GM18907 (cell line): ENCODE data around the gene AGPAT2.

ENCODE experiments used
- ATAC-seq: cut with Tn5 transposase; IDR thresholded peaks from one replicate; pipeline ENCODE4 v1.9.1; 2021; ENCODE audit warnings: mild to moderate bottlenecking, moderate library complexity; ENCODE audit not compliant: unreplicated experiment

AGPAT2 gene

DNA sequence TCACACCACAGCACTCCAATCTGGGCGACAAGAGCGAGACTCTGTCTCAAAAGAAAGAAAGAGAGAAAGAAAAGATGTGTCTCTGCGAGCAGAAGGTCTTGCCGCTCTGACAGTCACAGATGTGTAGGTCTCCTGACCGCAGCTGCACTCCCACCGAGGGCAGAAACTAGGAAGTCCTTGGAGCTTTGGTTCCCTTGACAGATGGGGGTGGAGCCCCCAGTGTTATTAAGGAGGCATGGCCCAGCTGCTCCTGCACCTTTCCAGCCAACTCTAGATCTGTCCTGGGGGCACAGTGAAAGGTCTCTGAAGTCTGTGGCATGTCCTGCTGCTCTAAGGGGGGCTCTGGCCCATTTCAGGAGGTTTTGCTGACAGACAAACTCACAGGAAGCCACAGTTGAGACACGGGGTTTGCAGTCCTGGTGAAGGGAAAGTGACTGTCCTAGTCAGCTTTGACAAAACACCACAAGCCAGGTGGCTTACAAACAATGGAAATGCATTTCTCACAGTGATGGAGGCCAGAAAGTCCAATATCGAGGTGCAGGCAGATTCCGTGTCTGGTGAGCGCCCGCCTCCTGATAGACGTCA, 16.1 kb upstream of the AGPAT2 start:
- ATAC-seq: no peak

- no peak for ATAC-seq
These were observed 14.4 kb upstream of the AGPAT2 start for GRCh38 chr9:136701668-136702053.

DNA sequence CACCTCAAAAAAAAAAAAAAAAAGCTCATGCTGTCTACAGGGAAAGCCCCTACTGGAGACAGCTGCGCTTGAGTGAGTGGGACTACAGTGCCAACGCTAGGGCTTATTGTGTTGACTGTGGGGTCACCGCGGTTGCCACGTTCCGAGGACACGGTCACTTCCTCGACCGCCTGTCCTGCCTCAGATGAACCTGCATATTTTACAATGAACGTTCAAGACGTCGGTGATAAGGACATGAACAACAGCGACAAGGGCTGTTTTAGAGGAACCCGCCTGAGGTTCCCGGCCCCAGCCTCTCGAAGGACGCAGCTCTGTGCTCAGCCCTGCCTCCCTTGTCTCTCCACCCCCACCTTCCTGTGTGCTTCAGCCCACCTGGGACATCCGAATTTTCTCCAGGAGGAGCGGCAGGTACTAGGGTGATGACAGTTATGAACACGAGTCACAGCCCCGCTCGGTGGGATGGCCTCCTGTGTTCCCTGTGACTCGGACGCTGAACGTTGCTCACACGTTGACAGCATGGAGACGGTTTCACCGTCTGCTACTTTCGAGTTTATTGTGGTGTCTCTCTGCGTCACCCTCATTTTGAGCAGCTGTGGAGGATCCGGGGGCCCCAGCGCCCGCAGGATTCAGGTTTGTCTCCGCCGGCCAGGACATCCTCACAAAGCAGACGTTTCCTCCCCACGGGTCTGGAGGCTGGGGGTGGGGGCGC, 13.9 kb upstream of the AGPAT2 start:
- peak; percentile 63 for ATAC-seq

DNA sequence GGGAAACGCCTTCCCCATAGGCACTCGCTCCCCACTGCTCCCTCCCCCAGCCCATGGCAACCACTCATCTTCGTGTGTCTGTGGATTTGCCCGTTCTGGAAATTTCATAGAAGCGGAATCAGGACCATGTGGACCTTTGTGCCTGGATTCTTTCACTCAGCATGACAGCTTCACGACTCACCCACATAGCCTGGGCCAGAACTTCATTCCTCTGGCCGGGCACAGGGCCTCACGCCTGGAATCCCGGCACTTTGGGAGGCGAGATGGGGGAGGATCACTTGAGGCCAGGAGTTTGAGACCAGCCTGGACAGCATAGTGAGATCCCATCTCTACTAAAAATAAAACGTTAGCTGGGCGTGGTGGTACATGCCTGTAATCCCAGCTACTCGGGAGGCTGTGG, 13.0 kb upstream of the AGPAT2 start:
- ATAC-seq: no peak

DNA sequence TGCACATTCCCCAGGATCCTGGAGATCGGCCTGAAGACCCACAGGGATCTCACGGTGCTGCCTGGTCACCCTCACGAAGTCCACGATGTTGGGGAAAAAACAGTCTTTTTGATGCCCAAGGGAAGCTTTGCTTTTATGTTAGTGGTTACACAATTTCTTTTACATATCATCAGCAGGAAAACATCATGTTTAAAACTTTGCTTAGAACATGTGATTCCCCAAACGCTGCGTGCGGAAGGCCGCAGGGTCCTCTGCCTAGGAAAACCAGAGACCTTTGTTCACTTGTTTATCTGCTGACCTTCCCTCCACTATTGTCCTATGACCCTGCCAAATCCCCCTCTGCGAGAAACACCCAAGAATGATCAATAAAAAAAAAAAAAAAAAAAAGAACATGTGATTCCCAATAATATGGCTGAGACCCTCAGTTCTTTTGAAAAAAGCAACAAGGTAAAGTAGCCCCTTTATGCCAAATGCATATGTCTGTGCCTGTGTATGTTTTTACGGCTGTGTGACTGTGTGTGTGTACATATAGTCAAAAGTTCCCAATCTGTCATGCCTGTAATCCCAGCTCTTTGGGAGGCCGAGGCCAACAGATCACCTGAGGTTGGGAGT, 11.5 kb upstream of the AGPAT2 start:
- no peak for ATAC-seq

GRCh38 chr9:136697821-136698526, 10.7 kb upstream of the AGPAT2 start:
- no peak for ATAC-seq

DNA sequence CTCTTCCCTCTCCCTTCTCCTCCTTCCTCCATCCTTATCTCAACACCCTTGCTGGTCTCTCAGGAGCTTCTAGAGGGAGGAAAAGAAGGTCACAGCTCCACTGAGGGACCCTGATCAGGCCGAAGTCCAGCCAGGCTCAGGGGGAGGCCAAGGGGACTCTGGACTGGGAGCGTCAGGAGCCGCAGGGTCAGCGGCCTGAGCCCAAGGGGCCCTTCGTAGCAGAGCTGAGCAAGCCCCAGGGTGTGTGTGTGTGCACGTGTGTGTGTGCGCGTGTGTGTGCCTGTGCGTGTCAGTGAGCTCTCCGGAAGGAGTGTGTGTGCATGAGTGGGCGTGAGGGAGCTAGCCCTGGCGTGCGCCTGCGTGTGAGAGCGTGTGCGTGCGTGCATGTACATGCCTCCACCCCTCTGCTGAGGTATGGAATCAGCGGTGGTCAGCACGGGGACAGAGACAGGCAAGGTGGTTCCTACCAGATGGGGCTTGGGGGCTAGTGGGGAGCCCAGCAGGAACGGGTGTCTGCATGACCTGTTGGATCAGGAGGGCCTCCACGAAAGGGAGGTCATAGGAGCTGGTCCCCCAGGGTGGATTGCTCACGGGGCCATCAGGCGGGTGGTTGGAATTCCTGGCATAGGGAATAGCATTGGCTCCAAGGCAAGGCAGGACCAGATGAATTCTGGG, 10.0 kb upstream of the AGPAT2 start:
- no peak for ATAC-seq

- no peak for ATAC-seq
These were observed 9.2 kb upstream of the AGPAT2 start for GRCh38 chr9:136696502-136696901.

DNA sequence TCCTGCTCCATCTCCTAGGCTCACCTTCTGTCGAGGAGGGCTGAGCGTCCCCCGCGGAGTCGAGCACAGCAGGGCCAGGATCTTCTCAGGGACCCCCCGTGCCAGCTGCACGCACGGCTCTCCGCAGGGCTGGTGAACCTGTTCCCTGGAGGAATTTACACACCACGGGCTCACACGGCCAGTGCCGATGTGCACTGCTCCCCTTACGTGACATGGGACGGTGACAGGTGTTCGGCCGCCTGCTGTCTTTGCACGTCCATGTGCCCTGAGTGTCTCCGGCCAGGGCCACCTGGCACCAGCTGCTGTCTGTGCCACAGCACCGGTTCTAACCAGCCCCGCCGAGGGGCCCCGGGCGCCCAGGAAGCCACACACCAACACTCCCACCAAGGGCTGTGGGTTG, 8.7 kb upstream of the AGPAT2 start:
- no peak for ATAC-seq

GRCh38 chr9:136695435-136695895, 8.2 kb upstream of the AGPAT2 start:
- ATAC-seq: no peak

DNA sequence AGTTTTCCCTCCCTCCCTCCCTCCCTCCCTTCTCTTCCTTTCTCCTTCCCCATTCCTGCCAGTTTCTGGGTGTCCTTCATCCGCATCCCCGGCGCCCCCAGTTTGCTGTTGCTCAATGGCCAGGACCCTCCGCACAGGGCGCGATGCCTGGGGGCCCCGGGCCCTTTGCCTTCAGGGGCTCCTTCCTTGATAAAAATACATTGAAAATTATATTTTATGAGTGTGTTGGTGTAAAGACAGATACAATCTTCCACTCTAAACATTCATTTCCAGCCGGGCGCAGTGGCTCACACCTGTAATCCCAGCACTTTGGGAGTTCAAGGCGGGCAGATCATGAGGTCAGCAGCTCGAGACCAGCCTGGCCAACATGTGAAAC, 7.6 kb upstream of the AGPAT2 start:
- no peak for ATAC-seq

DNA sequence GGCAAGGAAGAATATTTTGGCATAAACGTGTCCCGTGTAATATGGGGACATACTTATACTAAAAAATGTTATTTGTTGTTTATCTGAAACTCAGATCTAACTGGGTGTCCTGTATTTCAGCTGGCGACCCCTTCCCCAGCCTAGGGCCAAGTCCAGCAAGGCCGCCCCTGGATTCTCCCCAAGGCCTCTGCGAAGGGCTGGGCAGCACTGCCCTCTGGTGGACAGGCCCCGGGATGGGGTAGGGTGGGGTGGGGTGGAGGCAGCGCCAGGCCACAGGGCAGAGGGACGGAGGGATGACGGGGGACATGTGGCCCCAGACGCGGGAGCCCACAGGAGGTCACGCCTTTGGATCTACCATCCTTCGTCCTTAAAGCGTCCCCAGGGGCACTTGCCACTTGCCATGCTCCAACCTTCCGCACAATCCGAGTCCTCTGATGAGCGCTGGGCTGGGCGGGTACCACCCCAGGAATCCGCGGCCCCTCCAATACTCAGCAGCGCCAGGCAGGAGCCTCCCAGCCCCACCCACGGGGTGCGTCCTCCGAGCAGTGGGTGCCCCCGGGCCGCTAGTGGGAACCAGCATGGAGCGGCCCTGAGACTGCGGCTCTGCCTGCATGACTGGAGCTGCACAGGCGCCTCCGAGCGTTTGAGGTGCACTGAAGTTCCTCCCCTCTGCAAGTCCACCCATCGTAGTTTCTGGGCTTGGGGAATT, 7.1 kb upstream of the AGPAT2 start:
- ATAC-seq: no peak

DNA sequence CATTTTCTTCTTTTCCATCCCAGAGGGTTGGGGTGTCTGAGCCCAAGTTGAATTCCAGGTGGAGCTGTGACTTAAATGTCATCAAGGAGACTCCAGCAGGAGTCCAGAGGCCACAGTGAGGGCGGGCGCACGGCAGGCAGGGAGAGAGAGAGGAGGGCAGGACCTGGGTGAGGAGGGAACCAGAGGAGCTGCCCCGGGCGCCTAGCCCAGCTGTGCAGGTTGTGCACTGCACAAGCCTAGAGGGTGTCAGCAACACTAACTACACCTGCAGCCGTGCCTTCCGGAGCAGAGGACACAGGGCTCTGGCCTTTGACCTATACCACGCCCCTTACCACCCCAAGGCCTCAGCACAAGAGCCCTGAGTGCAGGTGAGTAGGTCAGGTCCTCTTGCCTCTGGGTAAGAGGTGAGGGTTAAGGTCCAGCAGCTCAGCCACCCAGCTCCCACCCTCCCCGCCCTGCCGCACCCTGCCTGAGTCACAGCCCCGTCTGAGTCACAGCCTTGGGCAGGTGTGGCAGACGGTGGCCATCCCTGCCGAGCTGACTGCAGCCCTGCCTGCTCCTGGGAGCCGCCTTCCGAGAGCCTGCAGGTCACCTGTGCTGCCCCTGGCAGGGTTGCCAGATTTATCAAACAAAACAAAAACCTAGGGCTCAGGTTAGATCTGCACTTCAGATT, 6.4 kb upstream of the AGPAT2 start:
- no peak for ATAC-seq

GRCh38 chr9:136693135-136693489, 5.9 kb upstream of the AGPAT2 start:
- no peak for ATAC-seq

DNA sequence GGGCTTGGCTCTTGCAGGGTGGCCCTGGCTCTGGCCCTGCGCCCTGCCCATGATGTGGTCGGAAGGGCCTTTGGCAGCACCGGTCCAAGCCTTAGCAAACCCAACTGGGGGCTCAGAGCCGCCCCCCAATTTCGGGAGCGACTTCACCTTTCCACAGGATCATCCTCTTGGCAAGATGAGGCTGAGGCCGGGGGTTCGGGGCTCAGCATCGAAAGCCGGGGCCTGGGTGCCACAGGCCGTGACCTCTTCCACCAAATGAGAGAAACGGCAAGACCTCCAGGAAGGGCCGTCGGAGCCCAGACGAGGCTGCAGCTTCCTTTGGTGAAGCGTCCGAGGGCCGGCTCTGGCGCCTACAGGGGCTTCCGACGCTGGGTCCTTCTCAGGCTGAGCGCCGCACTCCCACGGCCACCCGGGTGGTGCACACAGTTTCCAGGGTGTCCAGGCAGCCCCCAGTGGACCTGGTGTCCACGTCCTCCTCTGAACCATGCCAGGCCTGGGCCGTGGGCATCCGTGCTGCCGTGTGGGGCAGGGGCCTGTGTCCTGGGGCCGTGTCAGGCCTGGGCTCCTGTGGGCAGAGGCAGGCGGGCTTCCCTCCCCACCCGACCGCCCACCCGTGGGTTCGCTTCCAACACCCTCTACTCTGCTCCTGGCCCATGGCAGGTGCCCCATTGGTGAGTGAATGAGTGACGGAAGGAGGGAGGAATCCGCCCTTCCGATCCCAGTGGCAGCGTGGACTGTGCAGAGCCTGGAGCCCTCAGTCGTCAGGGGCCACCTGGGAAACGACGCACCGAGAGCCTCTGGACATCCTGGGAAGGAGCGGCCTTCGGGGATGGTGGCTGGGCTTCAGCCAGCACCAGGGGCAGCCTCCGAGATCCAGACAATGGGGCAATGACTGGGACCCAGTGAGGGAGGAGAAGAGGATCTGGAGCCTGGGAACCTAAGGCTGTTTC, 5.2 kb upstream of the AGPAT2 start:
- ATAC-seq: no peak

DNA sequence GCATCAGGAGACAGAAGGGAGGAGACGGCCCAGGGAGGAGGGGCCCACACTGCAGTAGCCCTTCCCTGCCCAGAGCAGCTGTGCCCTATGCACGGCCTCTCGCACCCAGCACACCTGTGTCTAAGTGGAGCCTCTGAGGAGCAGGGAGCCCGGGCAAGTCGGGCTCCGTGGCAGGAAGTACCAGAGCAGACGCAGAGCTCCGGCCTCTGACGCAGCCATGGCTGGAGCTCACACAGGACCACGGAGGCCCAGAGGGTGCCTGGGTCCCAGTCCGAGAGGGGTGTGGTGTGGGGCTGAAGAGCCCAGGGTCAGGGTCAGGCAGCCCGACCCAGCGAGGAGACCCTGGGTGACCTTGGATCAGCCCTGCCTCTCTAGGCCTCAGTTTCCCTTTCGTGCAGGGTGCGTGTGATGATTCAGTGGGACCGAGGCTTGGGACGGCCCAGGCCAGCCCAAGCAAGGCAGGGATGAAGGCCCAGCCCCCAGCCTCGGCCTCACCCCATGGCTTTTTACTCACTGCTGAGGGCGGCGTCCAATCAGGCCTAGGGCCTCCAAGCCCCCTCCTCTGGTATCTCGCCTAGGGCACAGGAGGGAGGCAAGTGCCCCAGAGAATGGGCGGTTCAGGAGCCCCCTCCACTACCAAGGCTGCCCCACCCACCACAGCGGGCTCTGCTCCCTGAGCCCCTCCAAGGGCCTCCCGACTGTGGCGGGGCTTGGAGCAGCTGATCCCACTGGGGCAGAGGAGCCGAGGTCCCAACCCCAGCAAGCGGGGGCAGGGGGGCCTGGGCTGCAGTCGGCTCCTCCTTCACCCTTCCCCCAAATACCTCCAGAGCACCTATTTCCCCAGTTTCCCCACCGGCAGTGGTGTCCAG, 4.3 kb upstream of the AGPAT2 start:
- ATAC-seq: no peak

GRCh38 chr9:136690806-136691261, 3.6 kb upstream of the AGPAT2 start:
- ATAC-seq: no peak
